Tongue (tissue), 2 donors: ENCODE data around the gene EPHA7. TPM values are rescaled to one million over a fixed set of nuclear protein-coding genes. Genes with fewer than 3 reads are reported as not detected.
A peak's percentile ranks its signal among the peaks of the same experiment; 100 is the strongest.

ENCODE experiments used
- DNase-seq: peaks from one replicate; pipeline ENCODE4 v3.0.0-alpha.2; 2015
- total RNA-seq: library from RNA; depleted of rRNA; stranded (reverse); fragments of >200 nt; gene quantifications from one replicate; pipeline ENCODE4 v1.2.3, GENCODE V29; 2014

The EPHA7 gene
- total RNA-seq = 5.6 TPM

DNA sequence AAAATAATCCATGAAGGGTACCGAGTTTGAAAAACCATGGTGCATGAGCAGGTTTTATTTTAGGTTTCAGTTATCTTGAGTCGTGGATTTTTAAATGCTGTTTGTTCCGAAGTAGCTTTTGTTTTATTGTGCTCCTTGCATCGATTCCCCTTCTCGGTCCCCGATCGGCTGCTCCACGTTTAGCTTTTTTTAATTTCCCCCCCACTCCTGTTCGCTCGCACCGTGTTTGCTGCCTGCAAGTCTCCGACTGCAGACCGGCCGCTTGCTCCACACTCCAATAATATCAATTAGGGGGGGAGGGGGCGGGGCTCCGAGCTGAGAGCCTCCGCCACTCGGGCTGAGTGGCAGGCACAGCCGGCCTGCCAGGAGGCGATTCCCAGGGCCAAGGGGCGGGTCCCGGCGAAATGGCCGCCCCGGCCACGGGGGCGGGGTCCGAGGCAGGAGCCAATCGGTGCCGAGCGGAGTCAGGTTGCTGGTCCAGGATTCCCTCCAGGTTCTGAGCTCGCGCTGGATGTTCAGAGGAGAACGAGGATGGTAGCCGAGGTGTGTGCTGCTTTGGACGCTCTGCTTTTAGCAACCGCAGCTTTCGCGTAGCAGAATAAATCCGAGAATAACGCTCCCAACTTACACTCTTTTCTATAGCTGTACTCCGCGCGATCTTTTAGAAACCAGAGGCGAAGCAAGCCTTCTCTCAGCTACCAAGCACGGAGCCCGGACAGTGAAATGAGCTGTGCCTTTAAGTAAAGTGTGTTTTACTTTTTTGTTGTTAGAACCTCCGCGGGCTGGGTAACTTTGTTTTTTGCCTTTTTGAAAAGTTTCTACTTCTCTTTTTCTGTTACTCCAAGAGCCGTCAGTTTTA lies at the start of gene EPHA7:
EPHA7 (minus strand) TSS at position 256 of the 859 bp plus-strand sequence; CDS start at position 38, 218 bp downstream.
- DNase-seq = peak; percentile 98

DNA sequence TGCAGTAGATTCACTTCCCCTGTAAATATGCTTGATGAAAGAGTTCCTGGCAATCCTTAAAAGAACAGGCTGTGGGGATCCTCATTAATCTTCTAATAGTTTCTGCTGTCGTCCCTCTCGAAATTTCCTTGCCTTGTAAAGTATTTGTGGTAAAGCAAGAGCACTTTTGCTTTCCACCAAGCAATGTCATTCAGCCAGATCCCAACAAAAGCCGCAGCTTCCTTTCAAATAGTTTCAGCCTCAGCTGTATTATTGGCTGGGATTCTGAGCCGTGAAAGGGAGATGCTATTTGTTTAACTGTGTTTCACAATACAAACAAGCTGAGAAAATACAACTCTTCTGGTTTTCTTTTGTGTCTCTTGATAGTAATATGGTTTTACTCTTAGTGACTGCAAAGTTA lies 48.9 kb upstream of the EPHA7 start:
- peak; percentile 43 for DNase-seq

DNA sequence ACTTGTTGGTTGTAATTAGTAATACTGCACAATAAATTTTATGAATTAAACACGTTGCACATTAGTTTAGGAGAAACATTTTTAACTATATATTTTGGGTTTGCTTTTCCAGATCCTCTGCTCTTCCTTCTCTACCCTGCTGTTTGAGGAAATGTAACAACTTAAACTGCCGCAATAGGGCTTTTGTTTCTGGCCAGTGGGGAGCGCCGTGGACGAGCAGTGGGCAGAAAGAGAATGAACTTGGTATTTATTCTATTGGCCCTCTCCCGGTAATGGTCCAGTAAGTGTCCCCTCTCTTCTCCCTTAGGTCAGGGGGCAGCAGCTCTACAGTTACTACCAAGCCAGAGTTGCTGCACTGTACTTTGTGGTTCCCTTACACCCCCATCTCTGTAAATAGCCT lies 35.2 kb upstream of the EPHA7 start:
- DNase-seq = no peak

DNA sequence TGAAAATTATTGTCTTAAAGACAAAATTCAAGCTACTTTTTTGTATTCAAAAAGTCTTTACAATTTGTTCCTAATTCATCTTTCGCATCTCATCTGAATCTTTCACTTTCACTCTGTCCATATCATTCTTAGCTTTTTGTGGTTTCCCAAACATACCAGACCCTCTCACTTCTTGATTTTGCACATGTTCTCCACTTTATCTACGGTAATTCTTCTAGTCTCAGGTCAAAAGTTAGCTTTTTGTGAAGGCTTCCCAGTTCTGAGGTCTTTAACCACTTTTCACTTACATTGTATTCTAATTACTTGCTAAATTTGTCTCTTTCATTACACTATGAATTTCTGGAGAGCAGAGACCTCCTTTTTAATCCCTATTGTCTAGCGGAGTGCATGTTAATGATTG lies 34.6 kb upstream of the EPHA7 start:
- no peak for DNase-seq

DNA sequence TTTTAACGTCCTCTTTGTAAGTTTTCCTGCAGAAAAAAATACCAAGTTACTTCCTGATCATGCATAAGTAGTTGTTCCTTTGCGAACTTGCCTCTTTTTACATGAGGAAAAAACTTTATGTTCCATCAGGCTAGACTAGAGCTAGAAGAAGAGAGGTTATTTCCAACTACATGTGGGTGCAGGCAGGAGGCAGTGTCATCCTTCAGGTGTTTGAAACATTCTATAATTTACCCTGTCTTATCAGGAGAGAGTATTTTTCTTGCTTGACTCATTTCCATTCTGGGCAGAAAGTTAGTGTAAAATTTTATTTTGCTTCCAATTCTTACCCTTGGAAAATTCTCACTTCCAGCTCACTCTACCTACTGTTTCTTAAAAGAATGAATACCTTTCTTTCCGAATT lies 28.5 kb upstream of the EPHA7 start:
- DNase-seq = no peak

DNA sequence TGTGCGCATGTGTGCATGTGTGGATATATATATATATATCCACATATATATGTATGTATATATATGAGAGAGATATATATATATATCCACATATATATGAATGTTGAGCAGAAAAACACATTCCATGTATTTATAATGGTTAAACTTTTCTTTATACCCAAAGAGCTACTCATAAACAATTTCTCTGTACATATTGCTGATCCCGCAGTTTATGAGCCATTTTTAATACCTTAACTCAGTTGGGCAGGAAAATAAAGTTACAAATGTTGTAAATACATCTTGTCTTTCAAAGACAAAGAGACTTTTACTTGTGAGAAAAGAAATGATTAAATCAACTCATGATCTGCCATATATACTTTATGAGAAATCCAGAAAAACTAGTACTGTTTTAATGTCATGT lies 18.1 kb upstream of the EPHA7 start:
- no peak for DNase-seq

DNA sequence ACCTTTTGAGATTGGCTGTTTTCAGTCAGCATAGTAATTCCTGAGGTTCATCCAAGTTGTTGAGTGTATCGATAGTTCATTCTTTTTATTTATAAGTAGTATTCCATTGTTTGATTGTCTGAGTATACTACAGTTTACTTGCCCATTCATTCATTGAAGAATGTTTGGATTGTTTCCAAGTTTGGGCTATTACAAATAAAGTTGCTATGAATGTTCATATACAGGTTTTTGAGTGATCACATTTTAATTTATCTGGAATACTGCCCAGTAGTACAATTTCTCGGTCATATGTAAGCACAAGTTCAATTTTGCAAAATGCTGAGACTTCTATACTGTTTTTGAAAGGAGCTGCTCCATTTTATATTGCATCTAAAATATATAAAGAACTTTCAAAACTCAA lies 14.2 kb upstream of the EPHA7 start:
- no peak for DNase-seq

DNA sequence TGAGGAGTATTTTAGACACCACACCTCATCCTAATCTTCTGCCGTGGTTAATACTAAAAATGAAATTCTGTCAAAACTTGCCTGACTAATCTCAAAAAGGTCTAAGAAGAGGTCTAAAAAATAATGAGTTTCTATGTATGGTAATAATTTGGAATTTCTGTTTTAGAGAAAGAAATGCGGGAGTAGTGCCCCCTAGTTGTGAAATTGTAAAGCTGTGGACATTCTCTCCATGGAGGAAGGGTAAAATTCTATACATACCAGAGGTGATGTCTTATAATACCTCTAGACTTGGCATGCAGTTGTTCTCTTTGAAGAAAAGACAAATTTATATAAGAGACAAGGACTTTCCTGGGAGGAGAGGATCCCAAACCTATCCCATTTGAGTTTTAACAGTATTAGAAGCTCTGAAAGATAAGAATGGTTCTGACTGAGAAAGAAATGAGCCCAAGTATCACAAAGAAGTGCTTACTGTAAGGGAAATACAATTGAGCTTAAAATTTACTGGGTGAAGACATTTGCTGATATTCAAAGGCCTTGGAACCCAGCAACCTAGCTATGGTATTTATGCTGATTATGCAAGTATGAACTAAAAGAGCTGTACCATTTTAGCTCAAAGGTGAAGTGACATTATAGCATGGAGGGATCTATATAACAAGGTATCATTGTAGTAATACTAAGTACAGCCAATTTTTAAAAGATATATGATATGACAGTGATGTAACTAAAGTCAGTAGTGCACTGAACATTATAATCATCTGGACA lies 5.1 kb upstream of the EPHA7 start:
- peak; percentile 42 for DNase-seq

DNA sequence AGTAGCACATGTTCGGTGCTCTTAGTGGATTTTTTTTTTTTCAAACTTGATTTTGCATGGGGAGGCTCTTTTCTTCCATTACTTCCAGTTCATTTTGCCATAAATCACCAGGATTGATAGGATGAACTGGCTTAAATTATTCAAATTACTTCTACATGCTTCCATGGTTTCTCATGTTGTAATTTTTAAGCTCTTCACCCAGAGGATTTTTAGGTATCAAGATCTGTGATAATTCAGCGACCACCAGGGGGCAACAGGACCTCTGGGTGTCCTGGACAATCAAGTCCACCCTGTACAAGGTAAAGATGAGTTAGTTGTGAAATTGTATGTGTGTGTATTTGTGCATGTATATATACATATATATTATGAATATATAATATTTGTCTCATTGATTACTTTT lies 4.2 kb upstream of the EPHA7 start:
- DNase-seq = peak; percentile 78

DNA sequence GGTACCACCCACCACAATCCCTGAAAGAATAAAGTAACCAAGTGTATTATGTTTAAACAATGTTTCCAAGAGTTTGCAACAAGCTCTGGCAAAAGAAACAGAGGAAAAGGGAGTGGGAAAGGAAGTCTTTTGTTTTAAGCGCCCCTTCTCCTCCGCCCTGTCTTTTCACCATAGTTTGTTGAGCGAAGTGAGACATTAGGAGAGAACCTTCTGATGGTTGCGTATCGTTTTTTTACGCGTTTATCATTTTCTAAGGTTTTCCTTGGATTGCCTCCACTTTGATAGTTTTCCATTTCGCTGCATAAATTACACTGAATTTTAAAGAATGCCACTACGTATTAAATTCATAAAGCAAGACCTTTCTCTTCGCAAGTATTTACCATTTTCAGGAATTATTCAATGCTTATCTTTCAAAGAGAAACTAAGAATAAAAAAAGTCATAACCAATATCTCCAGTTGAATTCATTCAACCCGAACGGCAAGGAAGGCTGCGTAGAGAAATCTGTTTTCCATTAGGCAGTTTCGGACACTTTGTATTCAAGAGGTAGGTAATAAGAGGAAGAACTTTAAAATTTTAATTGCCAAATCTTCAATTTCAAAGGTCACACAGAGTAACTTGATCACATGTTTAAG lies 920 bp upstream of the EPHA7 start:
- DNase-seq = no peak

DNA sequence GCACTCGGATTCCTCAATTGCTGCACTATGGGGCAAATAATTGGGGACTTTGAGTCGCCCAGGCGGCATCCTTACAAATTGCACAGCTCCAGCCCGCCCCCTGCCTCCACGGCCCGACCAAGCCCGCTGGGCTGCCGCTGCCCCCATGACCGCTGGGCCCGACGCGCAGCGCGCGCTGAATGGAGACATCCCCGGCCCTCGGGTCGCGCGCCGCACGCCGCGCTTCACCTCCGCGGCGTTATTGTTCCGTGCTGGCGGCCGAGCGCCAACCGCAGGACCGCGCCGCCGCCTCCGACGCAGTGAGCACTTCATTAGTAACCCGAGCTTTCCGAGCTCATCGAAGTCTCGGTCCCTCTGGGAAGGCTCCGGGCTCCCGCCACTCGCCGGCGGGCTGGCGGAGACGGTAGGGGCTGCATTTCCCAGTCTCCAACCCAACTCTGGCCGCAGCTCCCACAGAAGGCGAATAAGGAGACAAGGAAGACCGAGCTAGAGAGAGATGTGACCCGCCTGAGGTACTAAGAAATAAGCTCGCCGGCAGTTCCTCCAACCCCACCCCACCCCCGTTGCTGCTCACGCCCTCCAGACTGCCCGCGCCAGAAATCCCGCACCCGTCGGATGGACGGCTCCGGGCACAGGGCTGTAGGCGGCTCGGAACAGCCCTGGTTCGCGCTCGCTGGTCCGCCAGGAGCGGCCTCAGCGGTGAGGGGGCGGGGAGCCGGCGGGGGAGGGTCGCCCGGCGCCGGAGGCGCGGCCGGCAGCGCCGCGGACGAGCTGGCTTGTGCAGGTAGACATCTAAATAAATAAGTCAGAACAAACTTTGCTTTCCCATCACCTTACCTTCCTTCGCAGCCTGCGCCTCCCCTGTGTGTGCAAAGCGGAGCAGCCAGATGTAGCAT lies 703 bp downstream of the EPHA7 start:
- DNase-seq = peak; percentile 64

DNA sequence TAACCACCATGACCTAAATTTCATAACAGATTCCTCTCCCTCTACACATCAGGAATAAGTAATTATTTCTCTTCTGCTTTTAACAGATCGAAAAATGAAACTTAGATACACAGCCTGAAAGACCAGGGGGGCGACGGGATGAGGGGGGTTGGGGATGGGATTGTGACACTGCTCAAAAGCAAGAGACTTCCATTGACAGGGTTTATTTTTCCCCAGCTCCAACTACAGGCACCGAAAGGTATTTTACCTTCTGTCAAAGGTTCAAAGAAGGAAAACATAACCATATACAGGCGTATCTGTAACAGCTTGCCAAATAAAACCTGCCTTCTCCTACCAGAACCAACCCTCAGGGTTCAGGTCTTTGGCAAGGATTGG lies 1.3 kb downstream of the EPHA7 start:
- peak; percentile 37 for DNase-seq

DNA sequence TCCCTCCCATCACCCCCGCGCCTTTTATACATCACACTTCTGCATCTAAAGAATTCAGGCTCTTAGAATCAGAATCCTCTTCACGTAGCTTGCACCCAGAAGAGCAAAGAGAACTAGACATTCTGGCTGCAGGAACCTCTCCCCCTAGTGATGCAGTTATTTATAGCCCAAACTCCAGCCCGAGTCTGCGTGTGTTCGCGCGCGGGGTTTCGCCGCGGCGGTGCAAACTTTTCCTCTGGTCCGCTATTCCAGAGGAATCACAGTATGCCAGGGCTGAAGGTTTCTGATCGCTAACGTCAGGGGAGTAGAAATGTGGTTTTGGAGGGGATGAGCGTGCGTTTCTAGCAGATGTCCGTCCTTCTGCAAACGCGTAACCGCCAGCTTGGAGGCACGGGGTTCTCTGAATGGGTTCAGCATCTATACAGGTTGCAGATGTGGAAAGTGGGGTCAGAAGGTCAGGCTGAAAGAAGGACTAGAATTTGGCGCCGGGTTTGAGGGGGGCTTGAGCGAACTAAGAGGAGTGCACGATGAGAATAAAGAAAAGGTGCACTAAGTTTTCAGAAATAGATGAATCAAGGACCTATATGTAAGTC lies 1.8 kb downstream of the EPHA7 start:
- DNase-seq = peak; percentile 77

DNA sequence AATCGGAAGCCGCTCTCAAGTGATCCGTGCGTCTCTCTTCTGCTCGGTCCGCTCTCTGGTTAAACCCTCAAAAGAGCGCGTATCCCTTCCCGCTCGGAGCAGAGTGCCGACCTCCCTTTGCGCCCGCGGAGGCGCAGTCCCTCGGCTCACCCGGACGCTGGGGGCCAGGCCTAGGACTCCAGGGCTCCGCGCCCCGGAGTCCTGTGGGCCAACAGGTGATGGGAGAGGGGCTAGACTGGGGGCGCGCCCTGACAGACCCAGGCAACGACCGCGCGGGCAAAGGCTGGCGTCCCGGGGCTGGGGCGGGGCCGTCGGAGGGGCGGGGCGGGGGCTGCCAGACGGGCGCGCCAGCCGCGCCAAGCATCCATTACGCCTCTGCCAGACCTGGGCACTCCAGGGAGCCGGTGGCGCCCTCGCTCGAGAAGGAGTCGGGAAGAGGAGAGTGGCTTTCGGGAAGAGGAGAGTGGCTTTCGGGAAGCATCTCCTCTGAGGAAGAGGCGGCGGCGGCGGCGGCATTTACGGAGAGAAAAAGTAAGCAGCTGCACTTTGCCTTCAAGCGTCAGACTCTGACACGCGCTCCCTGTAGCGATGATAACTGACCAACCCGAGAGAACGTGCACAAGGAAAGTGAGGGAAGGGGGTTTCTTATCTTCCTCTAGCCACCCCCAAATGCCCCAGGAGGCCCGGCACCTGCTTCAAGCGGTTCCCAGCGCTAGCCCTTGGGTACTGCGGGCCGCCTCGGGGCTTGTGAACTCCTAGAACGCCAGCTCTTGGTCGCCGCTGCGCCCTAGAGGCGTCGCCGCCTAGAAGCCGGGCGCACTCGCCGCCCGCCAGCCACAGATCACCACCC lies 2.6 kb downstream of the EPHA7 start:
- peak; percentile 71 for DNase-seq

DNA sequence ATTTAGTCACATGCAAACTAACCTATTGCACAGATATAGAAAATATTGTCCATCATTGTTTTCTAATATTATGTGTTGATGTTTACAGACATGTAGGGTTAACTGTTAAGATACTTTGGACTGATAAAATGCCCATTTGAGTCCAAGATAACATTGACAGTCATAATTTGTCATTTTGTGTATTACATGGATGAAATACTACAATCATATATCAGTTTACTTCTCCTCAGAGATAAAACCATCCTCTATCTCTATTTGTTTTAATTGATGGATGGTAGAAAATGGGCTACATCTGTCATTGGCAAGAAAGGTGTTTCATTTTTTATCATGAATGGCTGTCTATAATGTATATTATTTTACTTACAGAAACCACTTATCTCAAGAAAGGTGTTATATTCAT lies 6.2 kb downstream of the EPHA7 start:
- no peak for DNase-seq

DNA sequence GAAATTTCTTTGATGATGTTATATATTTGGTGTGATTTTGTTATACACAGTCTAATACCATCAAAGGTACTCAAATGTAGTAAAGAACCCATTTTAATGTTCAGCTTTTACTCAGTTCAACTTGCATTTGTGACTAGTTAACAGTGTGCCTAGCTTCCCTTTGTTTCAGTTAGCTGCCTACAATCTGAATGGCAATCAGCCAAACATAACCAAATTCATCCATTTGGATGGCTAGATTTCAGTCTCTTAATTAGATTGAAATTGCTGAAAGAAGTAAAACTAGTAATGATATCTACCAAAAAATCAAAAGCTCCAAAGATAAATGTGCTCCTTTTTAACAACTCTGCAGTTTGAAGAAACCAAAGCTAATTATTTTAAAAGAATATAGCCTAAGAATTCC lies 6.9 kb downstream of the EPHA7 start:
- no peak for DNase-seq

DNA sequence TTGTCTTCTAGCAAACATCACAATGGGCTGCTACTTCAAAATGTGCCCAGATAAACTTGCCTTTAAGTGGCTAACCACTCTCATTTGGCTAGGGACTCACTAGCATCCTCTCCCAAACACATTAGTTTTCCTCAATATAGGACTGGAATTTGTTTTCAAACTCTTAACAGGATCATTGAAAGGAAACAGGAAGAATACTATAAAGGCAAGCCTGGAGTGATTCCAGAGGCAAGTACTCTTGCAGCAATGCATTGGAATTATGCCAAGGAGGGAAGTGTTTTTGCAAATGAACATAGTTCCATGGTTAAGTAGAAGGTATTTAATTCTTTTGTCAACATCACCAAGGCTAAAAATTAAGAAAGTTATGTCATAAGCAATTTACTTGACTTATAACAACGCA lies 12.2 kb downstream of the EPHA7 start:
- peak; percentile 75 for DNase-seq

DNA sequence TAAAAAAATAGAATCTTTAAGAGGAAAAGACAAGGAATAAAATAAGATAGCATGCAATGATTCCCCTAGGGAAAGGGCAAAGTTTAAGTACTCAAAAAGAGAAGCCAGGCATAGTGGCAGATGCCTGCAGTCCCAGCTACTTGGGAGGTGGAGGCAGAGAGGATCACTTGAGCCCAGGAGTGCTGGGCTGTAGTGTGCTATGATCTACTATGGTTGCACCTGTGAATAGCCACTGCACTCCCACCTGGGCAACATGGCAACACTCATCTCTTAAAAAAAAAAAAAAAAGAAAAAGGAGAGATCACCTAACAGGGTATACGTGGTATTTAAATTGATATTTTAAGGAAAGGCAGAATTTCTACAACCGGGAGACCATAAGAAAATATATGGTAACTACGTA lies 16.0 kb downstream of the EPHA7 start:
- no peak for DNase-seq

DNA sequence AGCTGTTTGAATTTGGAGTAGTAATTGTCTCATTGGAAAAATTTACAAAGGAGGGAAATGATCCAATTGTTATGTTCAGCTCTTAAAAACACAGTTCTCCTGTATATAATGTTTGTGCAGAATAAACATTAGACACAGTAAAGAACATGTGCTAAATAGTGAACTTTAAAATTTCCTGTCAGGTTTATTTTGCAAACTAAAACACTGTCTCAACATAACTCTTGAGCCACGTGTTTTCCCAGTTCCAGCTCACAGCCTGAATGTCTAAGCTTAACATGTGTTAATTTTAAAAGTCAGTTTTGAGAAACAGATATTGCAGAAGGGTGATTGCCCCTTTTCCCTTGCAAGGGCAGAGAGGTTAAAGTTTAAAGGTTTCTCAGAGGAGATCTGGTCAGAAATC lies 20.6 kb downstream of the EPHA7 start:
- DNase-seq = peak; percentile 23

DNA sequence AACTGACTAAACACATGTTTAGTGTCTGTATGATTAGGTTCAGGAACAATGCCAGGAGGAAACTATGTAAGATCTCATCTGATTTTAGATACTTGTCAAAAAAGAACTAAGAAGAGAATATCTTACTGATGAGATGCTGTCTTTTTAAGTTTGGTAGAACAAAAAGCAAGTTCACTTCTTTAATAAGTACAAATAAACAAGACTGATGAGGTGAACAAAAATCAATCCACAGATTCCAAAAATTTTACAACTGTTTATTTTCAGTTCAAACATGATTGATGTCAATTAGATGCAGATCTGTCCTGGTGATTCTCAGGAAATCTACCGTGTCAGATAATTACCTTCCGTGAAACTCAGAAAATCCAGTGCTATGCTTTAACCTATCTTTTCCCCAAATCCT lies 24.9 kb downstream of the EPHA7 start:
- DNase-seq = no peak

DNA sequence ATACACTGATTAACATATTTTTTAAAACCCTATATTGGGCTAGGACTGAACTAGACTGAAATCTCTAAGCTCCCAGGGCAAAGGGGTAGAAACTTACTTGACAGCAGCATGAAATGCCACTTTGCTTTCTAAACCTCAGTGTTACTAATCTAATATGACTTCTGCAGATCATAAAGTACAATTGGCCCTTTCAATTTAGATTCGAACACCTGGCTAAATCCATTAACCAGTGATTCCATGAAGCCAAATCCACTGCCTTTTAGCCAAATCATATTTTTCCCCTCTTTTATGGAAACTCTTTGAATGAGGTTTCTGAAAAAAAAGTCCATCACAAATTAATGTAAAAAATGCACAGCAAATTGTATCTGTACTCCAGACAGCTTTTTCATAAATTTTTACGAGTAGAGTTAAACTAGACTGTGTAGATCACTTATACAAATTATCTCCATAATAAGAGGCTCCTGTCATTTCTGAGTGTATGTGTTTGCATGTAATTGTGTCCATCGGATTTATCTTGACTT lies 25.7 kb downstream of the EPHA7 start:
- no peak for DNase-seq
